ENCODE data around the gene ITPR2. TPM values are rescaled to one million over a fixed set of nuclear protein-coding genes. Genes with fewer than 3 reads are reported as not detected.

ITPR2 gene
- total and polyA plus RNA-seq, 12 donors: 5.1 to 144 (median 66.4) TPM

- Histone ChIP-seq H3K27ac (no peak overlapping the region), H3K27me3 (no peaks in the 10 kb centered on the region), H3K4me3 (no peak overlapping the region), H3K4me1 (replicated peaks in 1 of 2) (peaks cover 0 to 9% of the 10 kb centered on the region in 2 donors), H3K36me3 (replicated peaks in 1 of 2) (no peaks in the 10 kb centered on the region), H3K9me3 (replicated peaks in 1 of 3) (no peaks in the 10 kb centered on the region)
- DNase-seq: no peak
- TF ChIP-seq, protein P1, sequence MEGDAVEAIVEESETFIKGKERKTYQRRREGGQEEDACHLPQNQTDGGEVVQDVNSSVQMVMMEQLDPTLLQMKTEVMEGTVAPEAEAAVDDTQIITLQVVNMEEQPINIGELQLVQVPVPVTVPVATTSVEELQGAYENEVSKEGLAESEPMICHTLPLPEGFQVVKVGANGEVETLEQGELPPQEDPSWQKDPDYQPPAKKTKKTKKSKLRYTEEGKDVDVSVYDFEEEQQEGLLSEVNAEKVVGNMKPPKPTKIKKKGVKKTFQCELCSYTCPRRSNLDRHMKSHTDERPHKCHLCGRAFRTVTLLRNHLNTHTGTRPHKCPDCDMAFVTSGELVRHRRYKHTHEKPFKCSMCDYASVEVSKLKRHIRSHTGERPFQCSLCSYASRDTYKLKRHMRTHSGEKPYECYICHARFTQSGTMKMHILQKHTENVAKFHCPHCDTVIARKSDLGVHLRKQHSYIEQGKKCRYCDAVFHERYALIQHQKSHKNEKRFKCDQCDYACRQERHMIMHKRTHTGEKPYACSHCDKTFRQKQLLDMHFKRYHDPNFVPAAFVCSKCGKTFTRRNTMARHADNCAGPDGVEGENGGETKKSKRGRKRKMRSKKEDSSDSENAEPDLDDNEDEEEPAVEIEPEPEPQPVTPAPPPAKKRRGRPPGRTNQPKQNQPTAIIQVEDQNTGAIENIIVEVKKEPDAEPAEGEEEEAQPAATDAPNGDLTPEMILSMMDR (IDR thresholded peaks at IDR 0.05): no peak
- no peak for TF ChIP-seq POLR2A (IDR thresholded peaks at IDR 0.05)
- intact Hi-C loops (cut with DNase I): no loop called here
- WGBS, 4 donors: 92 to 100% (median 96%) methylated on average over 1 of the region's 1 CpG
These were observed 540.4 kb downstream of the ITPR2 start for GRCh38 chr12:26292596-26292995.

DNA sequence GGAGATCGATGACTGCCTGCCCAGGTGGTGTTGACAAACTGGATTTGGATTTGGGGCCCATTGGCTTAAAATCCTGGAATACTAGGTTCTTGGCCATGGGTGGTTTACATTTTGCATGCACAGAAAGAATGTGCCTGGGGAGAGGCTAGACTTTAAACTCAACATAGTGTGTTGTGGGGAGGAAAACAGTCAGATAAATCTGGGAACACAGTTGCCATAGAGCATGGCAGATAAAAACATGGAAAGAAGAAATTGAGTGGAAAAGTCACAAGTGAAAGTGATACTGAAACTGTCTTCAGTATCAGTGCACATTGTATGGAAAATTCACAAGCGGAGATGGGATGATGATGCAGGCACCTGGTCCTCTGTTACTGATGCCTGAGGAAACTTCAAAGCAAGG lies 542.4 kb downstream of the ITPR2 start:
- WGBS, 4 donors: 88 to 94% (median 91%) methylated on average over 2 of the region's 2 CpGs
- Histone ChIP-seq H3K4me3 (no peak overlapping the region), H3K27ac (no peak overlapping the region), H3K36me3 (replicated peaks in 1 of 2) (no peaks in the 10 kb centered on the region), H3K4me1 (replicated peaks in 1 of 2) (peaks cover 0 to 9% of the 10 kb centered on the region in 2 donors), H3K9me3 (replicated peaks in 1 of 3) (no peaks in the 10 kb centered on the region), H3K27me3 (no peaks in the 10 kb centered on the region)
- TF ChIP-seq, protein P1 (IDR thresholded peaks at IDR 0.05): no peak
- no peak for TF ChIP-seq POLR2A (IDR thresholded peaks at IDR 0.05)
- intact Hi-C loops (cut with DNase I): no loop called here
- DNase-seq: no peak

- Histone ChIP-seq H3K4me1 (replicated peaks in 1 of 2) (peaks cover 0 to 9% of the 10 kb centered on the region in 2 donors), H3K27me3 (no peaks in the 10 kb centered on the region), H3K36me3 (replicated peaks in 1 of 2) (no peaks in the 10 kb centered on the region), H3K27ac (peak overlapping the region in 2 of 5 donors; percentile 29 to 53), H3K4me3 (no peak overlapping the region), H3K9me3 (replicated peaks in 1 of 3) (no peaks in the 10 kb centered on the region)
- DNase-seq: peak in 6 of 7 donors; percentile 23 to 77 (median 42)
- no peak for TF ChIP-seq POLR2A (IDR thresholded peaks at IDR 0.05)
- TF ChIP-seq, protein P1 (IDR thresholded peaks at IDR 0.05): no peak
- 53 to 75% (median 62%) methylated on average over 12 to 14 of the region's 14 CpGs for WGBS, 4 donors
- intact Hi-C loops (cut with DNase I): no loop called here
These were observed 545.2 kb downstream of the ITPR2 start for GRCh38 chr12:26287671-26288381.

Small RNA genes lying within 50 kb of the gene (small RNA-seq; reads per million reads assigned to genes)
- 0 reads per million in 2 donors for gene RNA5SP354

Other genes starting within 250 kb of the ITPR2 start
- 10 to 100 TPM; 22.7 to 54.4 (median 33.0) TPM for gene INTS13, start 104.8 kb upstream of the ITPR2 start, total RNA-seq
- gene INTS13, start 104.8 kb upstream of the ITPR2 start, polyA plus RNA-seq: 10 to 100 TPM; 49.2 to 67.9 (median 52.7) TPM
- 100 to 1,000 TPM in 3 of 9 donors, 10 to 100 TPM in 6; 43.5 to 154 (median 71.7) TPM for gene FGFR1OP2, start 105.3 kb upstream of the ITPR2 start, total RNA-seq
- gene FGFR1OP2, start 105.3 kb upstream of the ITPR2 start, polyA plus RNA-seq: 10 to 100 TPM; 55.9 to 73.7 (median 66.7) TPM
- 100 to 1,000 TPM in 1 of 9 donors, 10 to 100 TPM in 8; 37.7 to 197 (median 87.6) TPM for gene TM7SF3, start 181.2 kb upstream of the ITPR2 start, total RNA-seq
- gene TM7SF3, start 181.2 kb upstream of the ITPR2 start, polyA plus RNA-seq: 10 to 100 TPM; 12.3 to 64.0 (median 29.4) TPM
- 100 to 1,000 TPM in 1 of 9 donors, 10 to 100 TPM in 8; 40.2 to 111 (median 66.1) TPM for gene MED21, start 189.4 kb upstream of the ITPR2 start, total RNA-seq
- gene MED21, start 189.4 kb upstream of the ITPR2 start, polyA plus RNA-seq: 10 to 100 TPM; 41.2 to 84.1 (median 42.8) TPM
- gene C12orf71, start 249.4 kb upstream of the ITPR2 start, total RNA-seq: not detected
- gene C12orf71, start 249.4 kb upstream of the ITPR2 start, polyA plus RNA-seq: not detected

Measured in adrenal gland (tissue), 12 donors.